HepG2 (cell line): ENCODE data around the gene QSER1. TPM values are rescaled to one million over a fixed set of nuclear protein-coding genes. Genes with fewer than 3 reads are reported as not detected.

Source experiments
- ATAC-seq: fragments of 200-7000 bp; cut with Tn5 transposase; 3 replicates; pipeline ENCODE4 v1.9.1; 2020; ENCODE audit warnings: mild to moderate bottlenecking, moderate library complexity
- BruUV-seq: library from RNA; stranded (reverse); fragments of 400-500 nt; replicated peaks from 2 replicates; lab custom pipeline; 2021; lab: Mats Ljungman, UMichigan
- CTCF ChIA-PET: fragments of 300-600 bp; formaldehyde crosslinking; extraction: SDS; loops from one replicate; lab custom pipeline; 2021; ENCODE audit warnings: low total read pairs, inconsistent platforms, low intra/inter-chr PET ratio; lab: Yijun Ruan, JAX
- POLR2A ChIA-PET: fragments of 350-600 bp; sonication (Branson Sonifier 250); formaldehyde crosslinking; loops from one replicate; lab custom pipeline; 2020; ENCODE audit warnings: antibody characterized with exemption, inconsistent platforms; lab: Yijun Ruan, JAX
- DNase-seq: peaks from one replicate; pipeline ENCODE4 v3.0.0-alpha.2; 2015; ENCODE audit warnings: low spot score
- FAIRE-seq: peaks from 3 replicates; lab custom pipeline; 2011; peaks lifted over from hg19 to GRCh38; lab: Jason Lieb, UNC
- H2AFZ ChIP-seq: one replicate; pipeline ENCODE4 v1.6.1; 2011; ENCODE audit warnings: low read length, inconsistent platforms
- H3K27ac ChIP-seq: fragments of 300-600 bp; 3 replicates; pipeline ENCODE4 v1.8.0; 2011; ENCODE audit warnings: mixed run types, mild to moderate bottlenecking, mixed read lengths, low read length, inconsistent platforms; ENCODE audit not compliant: insufficient read depth; ENCODE audit errors: extremely low read length
- H3K27me3 ChIP-seq, 2 experiments: fragments of 200-600 bp in 1 of 2; 2 replicates in 1 of 2; 3 replicates in 1 of 2; pipeline versions ENCODE4 v1.6.0 to v1.8.0; 2011; ENCODE audit warnings: low read length in 2 of 2, mild to moderate bottlenecking in 2 of 2, moderate library complexity in 2 of 2, inconsistent platforms in 1 of 2; ENCODE audit not compliant: insufficient read depth in 2 of 2, control insufficient read depth in 1 of 2
- H3K36me3 ChIP-seq, 2 experiments: fragments of 200-600 bp in 1 of 2; replicated peaks in 1 of 2; 2 replicates in 1 of 2; 3 replicates in 1 of 2; pipeline versions ENCODE4 v1.5.1 to v1.8.0; 2011; ENCODE audit warnings: low read length in 2 of 2, inconsistent platforms in 1 of 2; ENCODE audit not compliant: insufficient read depth in 2 of 2, control insufficient read depth in 1 of 2
- H3K4me1 ChIP-seq: 2 replicates; pipeline ENCODE4 v1.5.1; 2012; ENCODE audit warnings: low read length, inconsistent platforms; ENCODE audit not compliant: insufficient read depth
- H3K4me2 ChIP-seq: 2 replicates; pipeline ENCODE4 v1.6.0; 2011; ENCODE audit warnings: low read depth, low read length, inconsistent platforms
- H3K4me3 ChIP-seq, 3 experiments: fragments of 200-600 bp in 1 of 3; sonication (generic), shearing (Covaris generic) in 1 of 3; replicated peaks in 1 of 3; 2 replicates each; pipeline ENCODE4 v1.5.1; 2011 to 2016; ENCODE audit warnings: low read length in 3 of 3, inconsistent platforms in 2 of 3, low read depth in 2 of 3, mild to moderate bottlenecking in 2 of 3, control low read depth in 1 of 3, mixed read lengths in 1 of 3; ENCODE audit not compliant: insufficient read depth in 1 of 3
- H3K79me2 ChIP-seq: one replicate; pipeline ENCODE4 v1.6.1; 2011; ENCODE audit warnings: low read length, inconsistent platforms; ENCODE audit not compliant: insufficient read depth
- H3K9ac ChIP-seq: 2 replicates; pipeline ENCODE4 v1.6.0; 2011; ENCODE audit warnings: mild to moderate bottlenecking, low read depth, low read length, inconsistent platforms; ENCODE audit not compliant: insufficient read depth
- H3K9me3 ChIP-seq: 2 replicates; pipeline ENCODE4 v1.5.1; 2012; ENCODE audit warnings: mild to moderate bottlenecking, low read length
- H4K20me1 ChIP-seq: 2 replicates; pipeline ENCODE4 v1.6.0; 2011; ENCODE audit warnings: inconsistent platforms, mild to moderate bottlenecking, low read length, moderate library complexity; ENCODE audit not compliant: insufficient read depth
- EHMT2 ChIP-seq: fragments of 200-600 bp; sonication (generic); IDR thresholded peaks from 2 replicates; pipeline ENCODE4 v1.7.0; 2017; ENCODE audit warnings: antibody characterized with exemption, low read depth, low read length, borderline replicate concordance
- KLF15 ChIP-seq: sonication (generic); formaldehyde crosslinking; IDR thresholded peaks from 2 replicates; pipeline ENCODE4 v1.8.1; 2023; ENCODE audit warnings: borderline replicate concordance, mild to moderate bottlenecking, inconsistent platforms, missing genetic modification reagents, mixed read lengths
- SMAD1 ChIP-seq: sonication (generic); formaldehyde crosslinking; IDR thresholded peaks from 2 replicates; pipeline ENCODE4 v1.4.0; 2020; ENCODE audit warnings: missing genetic modification reagents, low read depth, mild to moderate bottlenecking, borderline replicate concordance
- SNRNP70 ChIP-seq: fragments of 200-400 bp; formaldehyde crosslinking; IDR thresholded peaks from 2 replicates; pipeline ENCODE4 v1.6.1; 2017; ENCODE audit warnings: mild to moderate bottlenecking, low read depth, low read length, moderate library complexity
- STAG1 ChIP-seq: sonication (generic); formaldehyde crosslinking; IDR thresholded peaks from 2 replicates; pipeline ENCODE4 v1.4.0; 2020; ENCODE audit warnings: missing genetic modification reagents
- SYNCRIP ChIP-seq: fragments of 200-400 bp; formaldehyde crosslinking; IDR thresholded peaks from 2 replicates; pipeline ENCODE4 v1.6.1; 2018; ENCODE audit warnings: mild to moderate bottlenecking, low read depth, low read length; ENCODE audit not compliant: insufficient read depth
- ZC3H4 ChIP-seq: sonication (generic); formaldehyde crosslinking; IDR thresholded peaks from 2 replicates; pipeline ENCODE4 v1.4.0; 2020; ENCODE audit warnings: missing genetic modification reagents, borderline replicate concordance
- ZNF12 ChIP-seq: sonication (generic); formaldehyde crosslinking; IDR thresholded peaks from 2 replicates; pipeline ENCODE4 v1.5.0; 2020; ENCODE audit warnings: missing genetic modification reagents
- ZNF430 ChIP-seq: sonication (generic); formaldehyde crosslinking; IDR thresholded peaks from 2 replicates; pipeline ENCODE4 v1.9.0; 2021; ENCODE audit warnings: mild to moderate bottlenecking, missing genetic modification reagents
- ZNF446 ChIP-seq: sonication (generic); formaldehyde crosslinking; IDR thresholded peaks from 2 replicates; pipeline ENCODE4 v1.5.0; 2020; ENCODE audit warnings: mild to moderate bottlenecking, missing genetic modification reagents
- ZNF772 ChIP-seq: sonication (generic); formaldehyde crosslinking; IDR thresholded peaks from 2 replicates; pipeline ENCODE4 v1.5.0; 2020; ENCODE audit warnings: mild to moderate bottlenecking, missing genetic modification reagents
- WGBS: methylation state at CpG from one replicate; pipeline ENCODE4 v1.1.6; 2017; ENCODE audit warnings: low lambda C conversion rate; 5-methylcytosine and 5-hydroxymethylcytosine counted together
- in situ Hi-C: cut with HindIII; loops from 2 replicates; pipeline ENCODE4 v1.10.0; 2017; ENCODE audit warnings: low pct_unique_long_range_greater_than_20kb; ENCODE audit not compliant: extremely low pct_ligation_motif_present
- intact Hi-C: fragments of 100-400 bp; cut with micrococcal nuclease; formaldehyde crosslinking; loops from one replicate; pipeline ENCODE4 v1.10.0; 2022; ENCODE audit not compliant: unreplicated experiment
- polyA plus RNA-seq, 8 experiments: library from polyadenylated mRNA; depleted of rRNA in 3 of 8; stranded (reverse) in 7 of 8; unstranded in 1 of 8; fragments of >200 nt; fragmentation: Illumina TruSeq in 4 of 8; extraction: Trizol in 4 of 8; gene quantifications; 2 replicates each; pipeline versions ENCODE4 v1.2.1 to v1.2.3, GENCODE V29; 2011 to 2016; ENCODE audit warnings: low read depth in 4 of 8, missing spikeins in 1 of 8, mixed read lengths in 1 of 8; ENCODE audit not compliant: insufficient read depth in 1 of 8
- total RNA-seq, 5 experiments: library from RNA; depleted of rRNA; stranded (reverse); fragments of >200 nt; fragmentation: Illumina TruSeq; extraction: Trizol; gene quantifications; 2 replicates each; pipeline ENCODE4 v1.2.3, GENCODE V29; 2016; ENCODE audit warnings: low read depth in 1 of 5
- TF ChIP-seq, protein P1 (sequence below): sonication (generic); formaldehyde crosslinking; IDR thresholded peaks from 2 replicates; pipeline ENCODE4 v1.4.0; 2020; ENCODE audit warnings: missing genetic modification reagents
- TF ChIP-seq, protein P2 (sequence below): sonication (generic); formaldehyde crosslinking; IDR thresholded peaks from 2 replicates; pipeline ENCODE4 v1.4.0; 2020; ENCODE audit warnings: mild to moderate bottlenecking, missing genetic modification reagents, borderline replicate concordance
- TF ChIP-seq, protein P3 (sequence below): sonication (generic); formaldehyde crosslinking; IDR thresholded peaks from 2 replicates; pipeline ENCODE4 v1.4.0; 2020; ENCODE audit warnings: missing genetic modification reagents, mild to moderate bottlenecking, borderline replicate concordance

The QSER1 gene
- total and polyA plus RNA-seq, 2 of the 13 experiments (the other 11 are each of a cell fraction or from before 2014, with no cell fraction given): 8.9 to 17.3 TPM

DNA sequence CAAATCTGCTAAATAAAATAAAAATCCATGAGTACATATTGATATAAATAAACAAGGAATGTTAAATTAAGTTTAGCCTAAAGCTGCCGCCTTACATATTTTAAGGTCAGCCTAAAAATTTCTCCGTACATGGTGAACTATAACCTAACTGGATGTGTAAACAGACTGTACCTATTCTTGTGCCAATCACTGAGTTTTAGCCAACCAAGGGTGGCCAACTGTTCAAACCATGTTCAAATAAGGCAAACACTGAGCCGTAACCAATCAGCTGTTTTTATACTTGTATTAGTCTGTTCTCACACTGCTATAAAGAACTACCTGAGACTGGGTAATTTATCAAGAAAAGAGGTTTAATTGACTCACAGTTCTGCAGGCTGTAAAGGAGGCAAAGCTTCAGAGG lies 8.6 kb upstream of the QSER1 start (continued):
- TF ChIP-seq ZNF446 (CRISPR knock-in tag) (no peak), SMAD1 (CRISPR knock-in tag) (no peak), KLF15 (CRISPR knock-in tag) (no peak), ZNF430 (no peak), ZNF12 (CRISPR knock-in tag) (no peak), ZC3H4 (no peak)
- TF ChIP-seq, protein P1, sequence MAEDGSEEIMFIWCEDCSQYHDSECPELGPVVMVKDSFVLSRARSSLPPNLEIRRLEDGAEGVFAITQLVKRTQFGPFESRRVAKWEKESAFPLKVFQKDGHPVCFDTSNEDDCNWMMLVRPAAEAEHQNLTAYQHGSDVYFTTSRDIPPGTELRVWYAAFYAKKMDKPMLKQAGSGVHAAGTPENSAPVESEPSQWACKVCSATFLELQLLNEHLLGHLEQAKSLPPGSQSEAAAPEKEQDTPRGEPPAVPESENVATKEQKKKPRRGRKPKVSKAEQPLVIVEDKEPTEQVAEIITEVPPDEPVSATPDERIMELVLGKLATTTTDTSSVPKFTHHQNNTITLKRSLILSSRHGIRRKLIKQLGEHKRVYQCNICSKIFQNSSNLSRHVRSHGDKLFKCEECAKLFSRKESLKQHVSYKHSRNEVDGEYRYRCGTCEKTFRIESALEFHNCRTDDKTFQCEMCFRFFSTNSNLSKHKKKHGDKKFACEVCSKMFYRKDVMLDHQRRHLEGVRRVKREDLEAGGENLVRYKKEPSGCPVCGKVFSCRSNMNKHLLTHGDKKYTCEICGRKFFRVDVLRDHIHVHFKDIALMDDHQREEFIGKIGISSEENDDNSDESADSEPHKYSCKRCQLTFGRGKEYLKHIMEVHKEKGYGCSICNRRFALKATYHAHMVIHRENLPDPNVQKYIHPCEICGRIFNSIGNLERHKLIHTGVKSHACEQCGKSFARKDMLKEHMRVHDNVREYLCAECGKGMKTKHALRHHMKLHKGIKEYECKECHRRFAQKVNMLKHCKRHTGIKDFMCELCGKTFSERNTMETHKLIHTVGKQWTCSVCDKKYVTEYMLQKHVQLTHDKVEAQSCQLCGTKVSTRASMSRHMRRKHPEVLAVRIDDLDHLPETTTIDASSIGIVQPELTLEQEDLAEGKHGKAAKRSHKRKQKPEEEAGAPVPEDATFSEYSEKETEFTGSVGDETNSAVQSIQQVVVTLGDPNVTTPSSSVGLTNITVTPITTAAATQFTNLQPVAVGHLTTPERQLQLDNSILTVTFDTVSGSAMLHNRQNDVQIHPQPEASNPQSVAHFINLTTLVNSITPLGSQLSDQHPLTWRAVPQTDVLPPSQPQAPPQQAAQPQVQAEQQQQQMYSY (CRISPR knock-in tag): no peak

DNA sequence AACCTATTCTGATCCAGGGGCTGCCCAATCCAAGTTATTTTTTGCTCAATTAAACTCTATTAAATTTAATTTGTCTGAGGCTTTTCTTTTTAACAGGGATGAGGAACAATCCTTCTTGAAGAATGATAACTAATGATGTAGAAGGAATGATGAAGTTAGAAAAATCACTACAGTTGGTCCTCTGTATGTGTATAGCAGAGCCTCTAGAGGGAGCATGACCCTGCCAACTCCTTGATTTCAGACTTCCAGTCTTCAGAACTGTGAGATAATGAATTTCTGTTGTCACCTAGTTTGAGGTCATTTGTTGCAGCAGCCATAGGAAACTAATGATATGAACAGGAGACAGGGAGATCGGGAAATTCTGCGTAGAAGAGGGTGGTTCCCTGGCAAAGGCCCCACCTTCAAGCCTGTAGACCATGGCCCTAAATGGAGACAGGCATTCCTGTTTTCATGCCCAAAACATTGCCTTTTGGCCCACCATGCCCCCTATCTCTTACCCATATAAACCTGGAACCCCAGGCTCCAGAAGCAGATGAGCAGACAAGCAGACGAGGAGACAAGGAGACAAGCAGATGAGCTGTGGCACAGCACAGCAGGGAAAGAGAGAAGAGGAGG lies 7.7 kb upstream of the QSER1 start:
- no peaks in the 10 kb centered on the region for H3K36me3 ChIP-seq
- H4K20me1 ChIP-seq: no peaks in the 10 kb centered on the region
- no peak overlapping the region for H3K27ac ChIP-seq
- POLR2A ChIA-PET: no interaction called here
- in situ Hi-C loops (no loop called here), intact Hi-C loops (no loop called here)
- DNase-seq: no peak
- H3K4me3 ChIP-seq: no peak overlapping the region
- H3K9me3 ChIP-seq: no peaks in the 10 kb centered on the region
- 62% methylated on average over 3 of the region's 3 CpGs for WGBS
- BruUV-seq: no TSS peak
- no peak for FAIRE-seq
- H2AFZ ChIP-seq: no peak overlapping the region
- H3K9ac ChIP-seq: no peak overlapping the region
- H3K79me2 ChIP-seq: no peaks in the 10 kb centered on the region
- no peaks in the 10 kb centered on the region for H3K27me3 ChIP-seq
- no peaks in the 10 kb centered on the region for H3K4me1 ChIP-seq
- CTCF ChIA-PET: no interaction called here
- H3K4me2 ChIP-seq: no peak overlapping the region
- ATAC-seq: peak; percentile 85
- no peak for TF ChIP-seq EHMT2
- TF ChIP-seq SNRNP70: no peak
- TF ChIP-seq ZNF772 (CRISPR knock-in tag): no peak
- no peak for TF ChIP-seq SYNCRIP
- TF ChIP-seq, protein P2, sequence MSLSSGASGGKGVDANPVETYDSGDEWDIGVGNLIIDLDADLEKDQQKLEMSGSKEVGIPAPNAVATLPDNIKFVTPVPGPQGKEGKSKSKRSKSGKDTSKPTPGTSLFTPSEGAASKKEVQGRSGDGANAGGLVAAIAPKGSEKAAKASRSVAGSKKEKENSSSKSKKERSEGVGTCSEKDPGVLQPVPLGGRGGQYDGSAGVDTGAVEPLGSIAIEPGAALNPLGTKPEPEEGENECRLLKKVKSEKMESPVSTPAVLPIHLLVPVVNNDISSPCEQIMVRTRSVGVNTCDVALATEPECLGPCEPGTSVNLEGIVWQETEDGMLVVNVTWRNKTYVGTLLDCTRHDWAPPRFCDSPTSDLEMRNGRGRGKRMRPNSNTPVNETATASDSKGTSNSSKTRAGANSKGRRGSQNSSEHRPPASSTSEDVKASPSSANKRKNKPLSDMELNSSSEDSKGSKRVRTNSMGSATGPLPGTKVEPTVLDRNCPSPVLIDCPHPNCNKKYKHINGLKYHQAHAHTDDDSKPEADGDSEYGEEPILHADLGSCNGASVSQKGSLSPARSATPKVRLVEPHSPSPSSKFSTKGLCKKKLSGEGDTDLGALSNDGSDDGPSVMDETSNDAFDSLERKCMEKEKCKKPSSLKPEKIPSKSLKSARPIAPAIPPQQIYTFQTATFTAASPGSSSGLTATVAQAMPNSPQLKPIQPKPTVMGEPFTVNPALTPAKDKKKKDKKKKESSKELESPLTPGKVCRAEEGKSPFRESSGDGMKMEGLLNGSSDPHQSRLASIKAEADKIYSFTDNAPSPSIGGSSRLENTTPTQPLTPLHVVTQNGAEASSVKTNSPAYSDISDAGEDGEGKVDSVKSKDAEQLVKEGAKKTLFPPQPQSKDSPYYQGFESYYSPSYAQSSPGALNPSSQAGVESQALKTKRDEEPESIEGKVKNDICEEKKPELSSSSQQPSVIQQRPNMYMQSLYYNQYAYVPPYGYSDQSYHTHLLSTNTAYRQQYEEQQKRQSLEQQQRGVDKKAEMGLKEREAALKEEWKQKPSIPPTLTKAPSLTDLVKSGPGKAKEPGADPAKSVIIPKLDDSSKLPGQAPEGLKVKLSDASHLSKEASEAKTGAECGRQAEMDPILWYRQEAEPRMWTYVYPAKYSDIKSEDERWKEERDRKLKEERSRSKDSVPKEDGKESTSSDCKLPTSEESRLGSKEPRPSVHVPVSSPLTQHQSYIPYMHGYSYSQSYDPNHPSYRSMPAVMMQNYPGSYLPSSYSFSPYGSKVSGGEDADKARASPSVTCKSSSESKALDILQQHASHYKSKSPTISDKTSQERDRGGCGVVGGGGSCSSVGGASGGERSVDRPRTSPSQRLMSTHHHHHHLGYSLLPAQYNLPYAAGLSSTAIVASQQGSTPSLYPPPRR (CRISPR knock-in tag): no peak
- TF ChIP-seq, protein P3, sequence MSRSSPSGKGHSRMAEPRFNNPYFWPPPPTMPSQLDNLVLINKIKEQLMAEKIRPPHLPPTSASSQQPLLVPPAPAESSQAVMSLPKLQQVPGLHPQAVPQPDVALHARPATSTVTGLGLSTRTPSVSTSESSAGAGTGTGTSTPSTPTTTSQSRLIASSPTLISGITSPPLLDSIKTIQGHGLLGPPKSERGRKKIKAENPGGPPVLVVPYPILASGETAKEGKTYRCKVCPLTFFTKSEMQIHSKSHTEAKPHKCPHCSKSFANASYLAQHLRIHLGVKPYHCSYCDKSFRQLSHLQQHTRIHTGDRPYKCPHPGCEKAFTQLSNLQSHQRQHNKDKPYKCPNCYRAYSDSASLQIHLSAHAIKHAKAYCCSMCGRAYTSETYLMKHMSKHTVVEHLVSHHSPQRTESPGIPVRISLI (CRISPR knock-in tag): no peak
- TF ChIP-seq STAG1 (CRISPR knock-in tag): peak; percentile 44
